ENCODE data around the gene CFL2. TPM values are rescaled to one million over a fixed set of nuclear protein-coding genes. Genes with fewer than 3 reads are reported as not detected.

Gene CFL2
- total and polyA plus RNA-seq, 3 donors from 2014 or later: 66.8 to 92.4 (median 67.7) TPM

DNA sequence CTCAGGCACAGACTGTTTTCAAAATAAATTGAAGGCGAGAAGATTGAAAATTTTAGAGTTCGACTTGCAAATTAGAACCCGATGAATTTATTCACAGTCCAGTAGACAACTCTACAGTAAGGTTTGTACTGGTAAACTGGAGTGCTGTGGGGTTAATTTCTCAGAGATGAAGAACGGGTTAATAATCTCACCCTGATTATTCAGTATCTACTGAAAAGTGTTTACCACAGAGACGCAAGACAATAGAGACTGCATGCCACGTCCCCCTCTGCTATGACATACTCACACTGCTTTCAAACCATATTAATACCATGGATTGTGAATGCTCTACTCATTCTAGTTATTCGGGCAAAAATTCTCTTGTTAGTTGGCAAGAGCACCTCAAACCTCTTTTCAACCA lies 36.1 kb downstream of the CFL2 start:
- Histone ChIP-seq H3K4me1 (no peaks in the 10 kb centered on the region), H3K4me3 (no peak overlapping the region), H3K27ac (no peak overlapping the region), H3K36me3 (ENCODE audit: low read depth, missing control alignments) (no peaks in the 10 kb centered on the region), H3K9me3 (no peaks in the 10 kb centered on the region), H3K27me3 (no peaks in the 10 kb centered on the region)
- TF ChIP-seq, protein P1, sequence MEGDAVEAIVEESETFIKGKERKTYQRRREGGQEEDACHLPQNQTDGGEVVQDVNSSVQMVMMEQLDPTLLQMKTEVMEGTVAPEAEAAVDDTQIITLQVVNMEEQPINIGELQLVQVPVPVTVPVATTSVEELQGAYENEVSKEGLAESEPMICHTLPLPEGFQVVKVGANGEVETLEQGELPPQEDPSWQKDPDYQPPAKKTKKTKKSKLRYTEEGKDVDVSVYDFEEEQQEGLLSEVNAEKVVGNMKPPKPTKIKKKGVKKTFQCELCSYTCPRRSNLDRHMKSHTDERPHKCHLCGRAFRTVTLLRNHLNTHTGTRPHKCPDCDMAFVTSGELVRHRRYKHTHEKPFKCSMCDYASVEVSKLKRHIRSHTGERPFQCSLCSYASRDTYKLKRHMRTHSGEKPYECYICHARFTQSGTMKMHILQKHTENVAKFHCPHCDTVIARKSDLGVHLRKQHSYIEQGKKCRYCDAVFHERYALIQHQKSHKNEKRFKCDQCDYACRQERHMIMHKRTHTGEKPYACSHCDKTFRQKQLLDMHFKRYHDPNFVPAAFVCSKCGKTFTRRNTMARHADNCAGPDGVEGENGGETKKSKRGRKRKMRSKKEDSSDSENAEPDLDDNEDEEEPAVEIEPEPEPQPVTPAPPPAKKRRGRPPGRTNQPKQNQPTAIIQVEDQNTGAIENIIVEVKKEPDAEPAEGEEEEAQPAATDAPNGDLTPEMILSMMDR (IDR thresholded peaks at IDR 0.05): no peak
- no peak for TF ChIP-seq POLR2A (IDR thresholded peaks at IDR 0.05)
- intact Hi-C loops (cut with DNase I; ENCODE audit: low total_unique reads): no loop called here
- no peak for DNase-seq
- WGBS, 2 donors: 70 to 75% methylated on average over 7 of the region's 7 CpGs

DNA sequence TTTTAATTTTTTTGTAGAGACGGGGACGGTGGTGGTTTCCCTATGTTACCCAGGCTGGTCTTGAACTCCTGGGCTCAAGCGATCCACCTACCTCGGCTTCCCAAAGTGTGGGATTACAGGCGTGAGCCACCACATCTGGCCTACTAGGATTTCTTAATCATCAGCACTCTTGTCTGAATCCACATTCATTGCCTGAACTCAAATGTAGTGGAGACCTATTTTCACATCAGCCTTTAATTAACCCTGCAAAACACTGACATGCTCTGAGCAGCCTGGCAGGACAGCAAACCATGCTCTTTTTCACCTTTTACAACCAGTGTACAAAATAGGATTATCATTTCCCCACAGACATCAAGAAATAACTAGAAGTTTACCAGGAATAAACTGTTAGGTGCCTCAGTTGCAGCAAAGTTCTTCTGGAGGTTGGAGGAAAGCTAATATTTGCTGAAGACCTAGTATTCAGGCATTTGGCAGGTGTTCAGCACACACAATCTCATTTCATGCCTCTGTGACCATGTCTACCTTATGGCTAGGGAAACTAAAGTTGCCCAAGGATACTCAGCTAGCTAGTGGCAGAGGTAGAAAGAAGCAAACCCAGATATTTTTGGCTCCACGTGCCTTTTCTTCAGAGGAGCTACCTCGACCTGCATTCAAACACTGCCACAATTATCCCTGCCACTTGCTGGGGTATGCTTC lies 37.7 kb downstream of the CFL2 start:
- Histone ChIP-seq H3K27me3 (no peaks in the 10 kb centered on the region), H3K9me3 (no peaks in the 10 kb centered on the region), H3K27ac (no peak overlapping the region), H3K4me3 (no peak overlapping the region), H3K4me1 (no peaks in the 10 kb centered on the region), H3K36me3 (ENCODE audit: low read depth, missing control alignments) (no peaks in the 10 kb centered on the region)
- TF ChIP-seq POLR2A (IDR thresholded peaks at IDR 0.05): no peak
- TF ChIP-seq, protein P1 (IDR thresholded peaks at IDR 0.05): no peak
- intact Hi-C loops (cut with DNase I; ENCODE audit: low total_unique reads): no loop called here
- DNase-seq: no peak
- WGBS, 2 donors: 79 to 88% methylated on average over 7 of the region's 7 CpGs

DNA sequence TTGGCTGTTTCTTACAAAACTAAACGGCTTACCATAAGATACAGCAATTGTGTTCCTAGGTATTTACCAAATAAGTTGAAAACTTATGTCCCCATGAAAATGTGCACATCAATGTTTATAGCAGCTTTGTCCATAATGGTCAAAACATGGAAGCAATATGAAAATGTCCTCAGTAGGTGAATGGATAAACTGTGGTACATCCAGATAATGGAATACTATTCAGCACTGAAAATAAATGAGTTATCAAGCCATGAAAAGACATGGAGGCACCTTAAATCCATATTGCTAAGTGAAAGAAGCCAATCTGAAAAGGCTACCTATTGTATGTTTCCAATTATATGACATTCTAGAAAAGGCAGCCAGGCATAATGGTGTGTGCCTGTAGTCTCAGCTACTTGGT lies 40.7 kb downstream of the CFL2 start:
- no peaks in the 10 kb centered on the region for H3K9me3 ChIP-seq
- no peaks in the 10 kb centered on the region for H3K4me1 ChIP-seq
- no peaks in the 10 kb centered on the region for H3K36me3 ChIP-seq (ENCODE audit: low read depth, missing control alignments)
- WGBS, 2 donors: 87 to 89% methylated on average over 1 of the region's 1 CpG
- intact Hi-C loops (cut with DNase I; ENCODE audit: low total_unique reads): no loop called here
- no peak overlapping the region for H3K27ac ChIP-seq
- H3K27me3 ChIP-seq: no peaks in the 10 kb centered on the region
- no peak for DNase-seq
- no peak for TF ChIP-seq POLR2A (IDR thresholded peaks at IDR 0.05)
- TF ChIP-seq, protein P1 (IDR thresholded peaks at IDR 0.05): no peak
- H3K4me3 ChIP-seq: no peak overlapping the region

DNA sequence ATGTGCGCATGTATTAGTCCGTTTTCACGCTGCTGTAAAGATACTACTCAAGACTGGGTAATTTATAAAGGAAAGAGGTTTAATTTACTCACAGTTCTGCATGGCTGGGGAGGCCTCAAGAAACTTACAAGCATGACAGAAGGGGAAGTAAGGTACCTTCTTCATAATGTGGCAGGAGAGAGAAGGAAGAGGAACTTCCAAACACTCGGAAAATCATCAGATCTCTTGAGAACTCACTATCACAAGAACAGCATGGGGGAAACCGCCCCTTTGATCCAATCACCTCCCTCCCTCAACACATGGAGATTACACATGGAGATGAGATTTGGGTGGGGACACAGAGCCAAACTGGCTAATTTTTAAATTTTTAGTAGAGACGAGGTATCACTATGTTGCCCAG lies 42.7 kb downstream of the CFL2 start:
- intact Hi-C loops (cut with DNase I; ENCODE audit: low total_unique reads): no loop called here
- TF ChIP-seq POLR2A (IDR thresholded peaks at IDR 0.05): no peak
- TF ChIP-seq, protein P1 (IDR thresholded peaks at IDR 0.05): no peak
- Histone ChIP-seq H3K27ac (no peak overlapping the region), H3K36me3 (ENCODE audit: low read depth, missing control alignments) (no peaks in the 10 kb centered on the region), H3K4me1 (no peaks in the 10 kb centered on the region), H3K4me3 (no peak overlapping the region), H3K9me3 (no peaks in the 10 kb centered on the region), H3K27me3 (no peaks in the 10 kb centered on the region)
- WGBS, 2 donors: 72 to 77% methylated on average over 6 of the region's 6 CpGs
- no peak for DNase-seq

DNA sequence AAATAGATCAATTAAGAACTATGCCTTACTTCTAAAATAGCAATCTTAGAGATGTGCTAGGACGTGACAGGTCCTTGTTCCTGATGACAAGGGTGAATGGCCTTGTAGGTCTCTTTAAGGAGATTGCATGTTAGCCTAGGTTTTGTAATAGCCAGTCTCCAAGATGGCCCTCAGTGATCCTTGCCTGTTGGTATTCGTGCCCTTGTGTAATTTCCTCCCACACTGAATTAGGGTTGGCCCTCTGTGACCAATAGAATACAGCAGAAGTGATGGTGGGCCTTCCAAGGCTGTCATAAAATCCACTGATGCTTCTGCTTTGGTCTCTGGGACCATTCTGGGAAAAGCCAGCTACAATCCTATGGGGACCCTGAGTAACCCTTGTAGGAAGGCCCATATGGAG lies 46.3 kb downstream of the CFL2 start:
- no peak for TF ChIP-seq POLR2A (IDR thresholded peaks at IDR 0.05)
- TF ChIP-seq, protein P1 (IDR thresholded peaks at IDR 0.05): no peak
- H3K4me3 ChIP-seq: no peak overlapping the region
- DNase-seq: no peak
- intact Hi-C loops (cut with DNase I; ENCODE audit: low total_unique reads): no loop called here
- no peaks in the 10 kb centered on the region for H3K4me1 ChIP-seq
- no peaks in the 10 kb centered on the region for H3K27me3 ChIP-seq
- 74 to 91% methylated on average over 2 of the region's 2 CpGs for WGBS, 2 donors
- H3K27ac ChIP-seq: no peak overlapping the region
- H3K9me3 ChIP-seq: no peaks in the 10 kb centered on the region
- no peaks in the 10 kb centered on the region for H3K36me3 ChIP-seq (ENCODE audit: low read depth, missing control alignments)

Data from testis (tissue), 3 donors.